ENCODE data around the gene DHRS7B. TPM values are rescaled to one million over a fixed set of nuclear protein-coding genes. Genes with fewer than 3 reads are reported as not detected.

Gene DHRS7B
- total RNA-seq, 1 donor from 2014 or later: 20.2 TPM

GRCh38 chr17:21174186-21174585, 47.4 kb downstream of the DHRS7B start:
- Mint-ChIP-seq H3K4me3 (ENCODE audit: unreplicated experiment) (no peak overlapping the region), H3K36me3 (ENCODE audit: low read depth) (peaks cover 6% of the 10 kb centered on the region), H3K9me3 (ENCODE audit: low read depth) (no peaks in the 10 kb centered on the region), H3K27ac (ENCODE audit: unreplicated experiment) (peak overlapping the region; percentile 83), H3K4me1 (ENCODE audit: low read depth) (peaks cover 28% of the 10 kb centered on the region), H3K27me3 (ENCODE audit: low read depth) (no peaks in the 10 kb centered on the region)
- no peak for TF ChIP-seq CTCF (IDR thresholded peaks at IDR 0.05)
- DNase-seq (ENCODE audit: low spot score): no peak

- Mint-ChIP-seq H3K4me3 (ENCODE audit: unreplicated experiment) (no peak overlapping the region), H3K9me3 (ENCODE audit: low read depth) (no peaks in the 10 kb centered on the region), H3K27me3 (ENCODE audit: low read depth) (no peaks in the 10 kb centered on the region), H3K27ac (ENCODE audit: unreplicated experiment) (peak overlapping the region; percentile 83), H3K36me3 (ENCODE audit: low read depth) (peaks cover 9% of the 10 kb centered on the region), H3K4me1 (ENCODE audit: low read depth) (peaks cover 28% of the 10 kb centered on the region)
- no peak for DNase-seq (ENCODE audit: low spot score)
- TF ChIP-seq CTCF (IDR thresholded peaks at IDR 0.05): no peak
Observed at GRCh38 chr17:21174713-21175112, 47.9 kb downstream of the DHRS7B start.

- H3K36me3 Mint-ChIP-seq (ENCODE audit: low read depth): peaks cover 10% of the 10 kb centered on the region
- TF ChIP-seq CTCF (IDR thresholded peaks at IDR 0.05): no peak
- no peak for DNase-seq (ENCODE audit: low spot score)
Observed at GRCh38 chr17:21176773-21177395, 50.1 kb downstream of the DHRS7B start.

GRCh38 chr17:21177401-21177800, 50.6 kb downstream of the DHRS7B start:
- H3K27me3 Mint-ChIP-seq (ENCODE audit: low read depth): no peaks in the 10 kb centered on the region
- H3K36me3 Mint-ChIP-seq (ENCODE audit: low read depth): peaks cover 10% of the 10 kb centered on the region
- TF ChIP-seq CTCF (IDR thresholded peaks at IDR 0.05): no peak
- peaks cover 21% of the 10 kb centered on the region for H3K4me1 Mint-ChIP-seq (ENCODE audit: low read depth)
- H3K27ac Mint-ChIP-seq (ENCODE audit: unreplicated experiment): no peak overlapping the region
- H3K9me3 Mint-ChIP-seq (ENCODE audit: low read depth): no peaks in the 10 kb centered on the region
- no peak overlapping the region for H3K4me3 Mint-ChIP-seq (ENCODE audit: unreplicated experiment)
- no peak for DNase-seq (ENCODE audit: low spot score)

More at GRCh38 chr17:21176773-21177395, 50.1 kb downstream of the DHRS7B start:
- H3K4me3 Mint-ChIP-seq (ENCODE audit: unreplicated experiment): no peak overlapping the region
- no peaks in the 10 kb centered on the region for H3K27me3 Mint-ChIP-seq (ENCODE audit: low read depth)
- no peak overlapping the region for H3K27ac Mint-ChIP-seq (ENCODE audit: unreplicated experiment)
- no peaks in the 10 kb centered on the region for H3K9me3 Mint-ChIP-seq (ENCODE audit: low read depth)
- H3K4me1 Mint-ChIP-seq (ENCODE audit: low read depth): peaks cover 21% of the 10 kb centered on the region

GRCh38 chr17:21177854-21178600, 51.3 kb downstream of the DHRS7B start:
- H3K9me3 Mint-ChIP-seq (ENCODE audit: low read depth): no peaks in the 10 kb centered on the region
- no peak for DNase-seq (ENCODE audit: low spot score)
- peaks cover 21% of the 10 kb centered on the region for H3K4me1 Mint-ChIP-seq (ENCODE audit: low read depth)
- no peak overlapping the region for H3K27ac Mint-ChIP-seq (ENCODE audit: unreplicated experiment)
- H3K36me3 Mint-ChIP-seq (ENCODE audit: low read depth): peaks cover 13% of the 10 kb centered on the region
- TF ChIP-seq CTCF (IDR thresholded peaks at IDR 0.05): no peak
- H3K4me3 Mint-ChIP-seq (ENCODE audit: unreplicated experiment): no peak overlapping the region
- H3K27me3 Mint-ChIP-seq (ENCODE audit: low read depth): no peaks in the 10 kb centered on the region
